NCI-H510A treated with DMSO at 0.1 percent for 48 hours (cell line): ENCODE results near the gene CDK17.
"Not testable (repeated sequence)": the region's sequence is repeated elsewhere in the genome, so short reads cannot be mapped to it uniquely, and the experiment has no call there.

Source experiments
- DNase-seq: peaks from one replicate; lab custom pipeline; 2025; lab: John Stamatoyannopoulos, UW

The CDK17 gene

DNA sequence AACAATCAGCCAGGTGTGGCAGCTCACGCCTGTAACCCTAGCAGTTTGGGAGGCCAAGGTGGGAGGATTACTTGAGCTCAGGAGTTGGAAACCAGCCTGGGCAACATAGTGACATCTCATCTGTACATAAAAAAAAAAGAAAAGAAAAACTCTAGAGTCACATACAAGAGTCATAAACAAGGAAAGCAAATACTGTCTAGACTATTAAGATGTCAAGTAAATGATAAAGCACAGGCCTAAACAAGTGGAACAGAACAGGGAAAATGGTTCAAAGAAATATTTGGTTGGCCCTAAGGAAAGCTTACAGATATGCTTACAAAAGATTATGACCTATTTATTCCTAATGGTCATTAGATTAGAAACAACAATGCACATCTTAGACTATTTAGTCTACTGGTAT is 12.3 kb downstream of the CDK17 start:
- DNase-seq: no peak

DNA sequence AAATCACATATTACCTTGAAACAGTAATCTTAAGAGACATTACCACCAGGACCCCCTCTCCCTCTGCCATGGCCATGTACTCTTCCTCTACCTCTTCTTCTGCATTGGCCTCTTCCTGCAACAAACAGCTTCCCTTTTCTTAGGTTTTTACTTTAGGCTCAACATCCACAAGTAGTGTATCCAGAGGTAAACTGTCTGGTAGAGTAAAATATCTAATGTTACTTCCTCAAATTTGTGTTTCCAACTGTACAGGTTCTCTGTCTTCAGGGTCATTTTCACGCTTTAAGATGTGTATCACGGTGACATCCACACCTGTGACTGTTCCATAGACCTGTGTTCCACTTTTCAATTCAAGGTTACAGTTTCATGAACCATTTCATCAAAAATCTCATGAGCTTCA is 13.4 kb downstream of the CDK17 start:
- DNase-seq: no peak

DNA sequence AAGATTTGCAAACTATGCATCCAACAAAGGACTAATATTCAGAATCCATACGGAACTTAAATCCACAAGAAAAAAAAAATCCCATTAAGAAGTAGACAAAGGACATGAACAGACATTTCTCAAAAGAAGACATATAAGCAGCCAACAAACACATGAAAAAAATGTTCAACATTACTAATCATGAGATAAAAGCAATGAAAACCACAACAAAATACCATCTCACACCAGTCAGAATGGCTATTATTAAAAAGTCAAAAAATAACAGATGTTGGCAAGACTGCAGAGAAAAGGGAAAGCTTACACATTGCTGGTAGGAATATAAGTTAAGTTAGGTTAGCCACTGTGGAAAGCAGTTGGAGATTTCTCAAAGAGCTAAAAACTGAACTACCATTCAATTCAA is 16.2 kb downstream of the CDK17 start:
- no peak for DNase-seq

DNA sequence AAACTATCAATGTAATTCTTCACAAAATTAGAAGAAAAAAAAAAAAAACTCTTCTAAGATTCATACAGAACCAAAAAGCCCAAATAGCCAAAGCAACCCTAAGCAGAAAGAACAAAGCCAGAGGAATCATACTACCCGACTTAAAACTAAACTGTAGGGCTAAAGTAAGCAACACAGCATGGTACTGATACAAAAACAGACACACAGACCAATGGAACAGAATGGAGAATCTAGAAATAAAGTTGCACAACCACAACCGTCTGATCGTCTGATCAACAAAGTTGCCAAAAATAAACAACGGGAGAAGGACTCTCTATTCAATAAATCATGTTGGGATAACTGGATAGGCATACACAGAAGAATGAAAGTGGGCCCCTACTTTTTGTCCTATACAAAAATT is 16.9 kb downstream of the CDK17 start:
- DNase-seq: no peak

DNA sequence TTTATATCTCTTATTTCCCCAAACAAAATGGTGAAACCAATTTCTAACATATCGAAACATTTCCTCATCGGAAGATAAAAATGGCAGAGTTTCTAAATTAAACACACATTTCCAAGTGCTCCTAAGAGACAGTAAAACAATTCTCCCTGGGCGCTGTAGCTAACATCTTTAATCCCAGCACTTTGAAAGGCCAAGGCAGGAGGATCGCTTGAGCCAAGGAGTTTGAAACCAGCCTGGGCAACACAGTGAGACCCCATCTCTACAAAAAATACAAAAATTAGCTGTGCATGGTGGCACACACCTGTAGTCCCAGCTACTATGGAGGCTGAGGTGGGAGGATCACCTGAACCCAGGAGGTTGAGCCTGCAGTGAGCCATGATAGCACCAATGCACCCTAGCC is 20.5 kb downstream of the CDK17 start:
- DNase-seq: not testable (repeated sequence)

DNA sequence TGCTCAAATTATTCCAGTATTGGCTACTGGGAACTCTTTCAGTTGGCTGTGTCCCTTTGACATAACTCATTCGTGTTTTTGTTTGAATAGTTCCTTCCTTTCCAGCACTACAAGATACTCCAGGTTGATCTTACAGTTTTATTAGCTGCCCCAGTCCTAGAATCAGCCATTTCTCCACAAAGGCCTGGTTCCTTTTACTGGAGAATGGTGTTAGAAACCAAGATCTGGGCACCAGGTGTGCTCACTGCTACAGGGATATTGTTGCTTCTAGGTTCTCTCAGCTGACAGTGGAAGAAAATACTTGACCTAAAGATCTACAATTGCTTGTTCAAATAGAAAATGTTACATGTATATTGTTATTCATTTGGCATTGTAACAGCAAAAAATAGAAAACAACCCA is 21.9 kb downstream of the CDK17 start:
- DNase-seq: no peak

DNA sequence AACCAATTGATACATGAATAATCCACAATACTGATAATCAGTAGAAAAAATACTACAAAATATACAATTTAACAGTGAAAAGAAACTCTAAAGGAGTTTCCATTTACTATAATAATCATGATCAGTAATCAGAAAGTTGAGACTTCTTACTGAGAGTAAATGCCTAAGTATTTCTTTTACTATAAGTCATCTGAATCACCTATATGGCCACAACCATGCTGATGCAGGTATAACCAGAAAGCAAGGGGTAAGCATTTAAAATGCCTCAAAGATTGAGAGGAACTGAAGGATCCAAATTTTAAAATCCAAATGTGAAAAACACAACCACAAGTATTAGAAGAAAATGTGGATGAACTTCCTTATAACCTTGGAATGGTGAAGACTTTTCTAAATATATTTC is 23.4 kb downstream of the CDK17 start:
- DNase-seq: no peak

DNA sequence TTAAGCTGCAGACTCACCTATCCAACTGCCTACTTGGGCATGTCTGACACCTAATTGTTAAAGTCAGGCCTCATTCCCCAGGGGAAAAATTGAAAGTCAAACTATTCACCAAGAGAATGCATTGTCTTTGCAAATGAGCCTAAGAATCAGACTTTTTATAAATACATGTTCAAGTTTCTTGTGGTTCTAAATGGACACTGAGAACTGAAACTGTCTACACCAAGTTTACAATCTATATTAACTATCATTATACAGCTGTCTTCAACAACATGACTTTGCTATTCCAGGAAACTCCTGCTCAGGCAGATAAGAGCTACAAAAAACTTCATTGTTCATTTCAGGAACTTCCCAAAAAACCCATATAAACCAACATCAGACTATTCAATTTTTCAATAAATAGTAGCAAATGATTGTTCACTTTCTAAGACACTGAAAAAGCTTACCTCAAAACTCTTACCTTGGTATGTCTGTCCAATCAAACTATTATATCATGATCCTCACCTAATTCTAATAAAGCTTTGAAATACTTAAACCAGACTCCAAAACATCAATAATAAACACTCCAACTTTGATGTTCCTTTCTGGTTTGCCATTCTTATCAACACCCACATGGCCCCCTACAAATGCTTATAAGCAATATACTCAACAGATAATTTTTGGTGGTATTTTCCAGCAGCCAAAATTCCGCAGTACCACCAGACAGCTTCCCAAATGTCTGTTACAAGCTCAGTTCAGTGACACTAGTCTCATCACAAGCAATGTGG is 24.2 kb downstream of the CDK17 start:
- DNase-seq: no peak

DNA sequence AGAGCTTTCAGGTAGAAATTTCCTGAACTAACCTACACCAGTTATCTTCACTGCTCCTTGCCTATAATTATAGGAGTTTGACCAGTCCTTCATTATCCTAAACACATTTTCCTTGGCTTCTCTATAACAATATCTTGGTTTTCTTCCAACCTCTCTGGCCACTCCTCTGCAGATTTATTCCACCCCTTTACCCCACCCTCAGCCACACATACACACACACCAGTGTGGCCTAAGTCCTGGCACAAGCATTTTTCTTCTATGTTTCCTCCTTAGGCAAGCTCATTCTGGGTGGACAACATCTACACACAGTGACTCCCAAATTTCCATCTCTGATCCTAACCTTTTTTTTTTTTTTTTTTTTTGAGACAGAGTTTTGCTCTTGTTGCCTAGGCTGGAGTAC is 25.1 kb downstream of the CDK17 start:
- no peak for DNase-seq

DNA sequence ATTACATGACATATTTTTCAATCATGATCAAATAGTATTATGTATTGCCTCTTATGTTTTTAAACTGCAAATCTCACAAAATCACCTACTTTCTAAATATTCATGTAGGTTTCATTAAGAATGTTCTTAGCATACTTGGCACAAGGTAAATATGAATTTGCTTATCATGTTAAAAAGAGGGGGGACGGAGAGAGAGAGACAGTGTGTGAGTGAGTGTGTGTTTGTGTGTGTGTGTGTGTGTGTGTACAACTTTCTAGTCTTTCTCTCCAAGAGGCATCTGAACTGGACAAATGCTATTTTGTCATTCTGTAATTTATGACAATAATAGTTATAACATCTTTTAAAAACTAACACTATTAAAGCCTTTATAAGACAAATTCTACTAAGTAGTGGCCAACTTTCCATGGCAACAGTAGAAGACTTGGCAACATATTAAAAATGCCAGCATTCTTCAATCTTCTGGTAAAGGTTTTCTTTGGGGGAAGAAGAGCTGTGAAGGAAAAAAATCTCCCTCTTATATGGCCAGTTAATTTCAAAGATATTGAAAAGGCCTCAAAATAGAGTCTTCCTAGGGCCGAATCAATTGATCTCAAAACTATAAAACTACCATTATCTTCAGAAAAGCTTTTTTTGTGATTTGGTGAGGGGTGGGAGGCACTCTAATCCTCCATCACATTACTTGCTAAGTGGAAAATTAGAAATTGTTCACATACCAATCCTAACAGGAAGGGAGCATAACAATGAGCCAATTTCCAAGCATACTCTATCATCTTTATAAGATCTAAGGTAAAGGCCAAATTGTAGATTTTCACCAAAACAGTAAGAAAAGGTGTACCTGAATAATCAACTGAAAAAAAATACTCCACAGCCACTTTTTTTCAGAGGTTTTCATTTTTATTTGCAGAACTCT is 28.2 kb downstream of the CDK17 start:
- DNase-seq: no peak

DNA sequence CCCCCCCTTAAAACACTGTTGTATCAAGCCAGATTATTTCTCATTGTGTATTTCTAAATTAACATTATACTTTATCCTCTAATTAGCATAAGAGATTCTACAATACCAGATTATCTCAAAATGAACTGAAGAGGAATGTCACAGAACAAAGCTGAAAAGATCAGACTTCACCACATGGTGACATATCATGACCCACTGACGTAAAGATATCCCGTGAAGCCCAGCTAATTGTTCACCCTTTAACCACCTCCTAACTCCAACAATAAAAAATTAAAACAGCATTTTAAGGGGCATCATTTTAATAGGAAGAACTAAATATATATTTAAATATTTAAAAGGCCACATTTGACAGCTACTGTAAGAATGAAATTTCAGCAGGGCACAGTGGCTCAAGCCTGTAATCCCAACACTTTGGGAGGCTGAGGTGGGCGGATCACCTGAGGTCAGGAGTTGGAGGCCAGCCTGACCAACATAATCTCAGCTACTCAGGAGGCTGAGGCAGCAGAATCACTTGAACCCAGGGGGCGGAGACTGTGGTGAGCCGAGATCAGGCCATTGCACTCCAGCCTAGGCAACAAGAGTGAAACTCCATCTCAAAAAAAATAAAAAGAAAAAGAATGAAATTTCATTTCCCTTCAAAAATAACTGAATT is 29.0 kb downstream of the CDK17 start:
- DNase-seq: no peak

DNA sequence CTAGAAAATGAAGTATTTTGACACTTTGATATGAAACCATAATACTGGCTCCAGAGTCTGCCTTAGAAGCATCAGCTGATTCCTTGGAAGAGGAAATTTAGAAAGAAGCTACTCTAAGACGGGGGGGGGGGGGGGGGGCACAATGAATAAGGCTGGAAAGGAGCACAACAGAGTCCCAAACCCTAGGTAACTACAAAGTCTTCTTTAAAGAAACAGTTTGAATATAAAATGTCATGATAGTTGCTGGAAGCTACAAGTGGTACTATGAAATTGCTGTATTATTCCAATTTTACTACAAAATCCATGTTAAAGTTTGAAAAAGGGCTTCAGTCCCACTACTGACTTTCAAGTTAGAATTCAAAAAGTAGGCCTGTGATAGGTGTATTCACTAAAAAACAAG is 31.6 kb downstream of the CDK17 start:
- no peak for DNase-seq

DNA sequence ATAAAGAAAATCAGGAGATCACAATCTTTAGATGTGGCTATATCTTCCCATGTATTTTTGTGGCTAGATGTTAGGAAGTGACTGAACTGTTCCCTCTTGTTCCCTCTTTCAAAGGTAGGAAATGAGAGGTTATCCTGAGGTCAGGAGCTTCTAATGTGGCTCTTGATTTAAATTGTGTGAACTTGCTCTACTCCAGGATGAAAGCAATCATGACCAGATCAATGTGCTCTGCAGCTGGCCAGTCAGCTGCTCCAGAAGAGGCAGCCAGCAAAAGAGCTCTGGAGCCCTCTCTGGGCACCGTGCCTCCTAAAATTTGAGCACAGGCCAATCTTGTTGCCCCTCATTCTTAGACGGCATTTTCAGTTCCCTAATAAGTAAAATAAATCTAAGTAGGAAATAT is 32.0 kb downstream of the CDK17 start:
- peak; percentile 74 for DNase-seq

DNA sequence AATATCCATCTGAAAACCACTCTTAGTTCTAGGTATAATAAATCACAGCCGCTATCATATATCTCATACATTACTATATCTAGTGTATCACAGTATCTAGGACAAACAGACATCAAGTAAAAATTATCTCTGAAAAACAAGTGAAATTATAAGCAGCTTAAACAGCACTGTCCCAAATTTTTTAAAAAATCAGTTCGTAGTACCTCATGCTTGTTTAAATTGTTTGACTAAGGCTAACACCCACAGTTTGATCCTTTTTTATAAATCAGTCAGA is 33.9 kb downstream of the CDK17 start:
- DNase-seq: no peak

DNA sequence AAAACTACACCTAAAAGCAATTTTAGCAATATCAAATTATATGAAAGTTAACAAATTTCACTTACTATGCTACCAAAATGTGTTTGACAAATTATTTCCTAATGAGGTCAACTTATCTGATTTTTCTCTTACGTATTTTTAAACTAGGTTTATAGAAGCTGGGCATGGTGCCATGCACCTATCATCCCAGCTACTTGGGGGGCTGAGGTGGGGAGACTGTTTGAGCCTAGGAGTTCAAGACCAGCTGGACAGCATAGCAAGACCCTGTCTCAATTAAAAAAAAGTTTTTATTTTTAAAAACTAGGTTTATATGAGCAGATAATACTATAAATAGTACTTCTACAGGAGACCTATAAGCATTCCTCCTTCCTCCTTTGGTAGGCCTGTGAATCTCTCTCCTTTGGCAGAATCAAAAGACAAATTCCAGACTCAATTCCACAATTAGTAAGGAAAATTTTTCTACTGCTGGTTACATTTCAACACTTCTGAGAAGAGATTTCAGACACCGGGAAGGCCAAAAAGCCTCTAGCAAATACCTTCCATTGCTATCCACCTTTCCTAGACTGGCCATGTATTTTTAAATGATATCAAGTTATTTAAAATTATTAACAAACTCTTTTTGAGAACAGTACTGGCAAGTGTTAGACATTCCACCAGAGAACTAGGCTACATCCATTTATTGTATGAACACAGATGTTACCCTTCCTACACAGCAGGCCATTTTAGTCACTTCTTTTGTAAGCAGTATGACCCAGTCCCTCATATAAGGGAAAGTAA is 34.4 kb downstream of the CDK17 start:
- DNase-seq: no peak

DNA sequence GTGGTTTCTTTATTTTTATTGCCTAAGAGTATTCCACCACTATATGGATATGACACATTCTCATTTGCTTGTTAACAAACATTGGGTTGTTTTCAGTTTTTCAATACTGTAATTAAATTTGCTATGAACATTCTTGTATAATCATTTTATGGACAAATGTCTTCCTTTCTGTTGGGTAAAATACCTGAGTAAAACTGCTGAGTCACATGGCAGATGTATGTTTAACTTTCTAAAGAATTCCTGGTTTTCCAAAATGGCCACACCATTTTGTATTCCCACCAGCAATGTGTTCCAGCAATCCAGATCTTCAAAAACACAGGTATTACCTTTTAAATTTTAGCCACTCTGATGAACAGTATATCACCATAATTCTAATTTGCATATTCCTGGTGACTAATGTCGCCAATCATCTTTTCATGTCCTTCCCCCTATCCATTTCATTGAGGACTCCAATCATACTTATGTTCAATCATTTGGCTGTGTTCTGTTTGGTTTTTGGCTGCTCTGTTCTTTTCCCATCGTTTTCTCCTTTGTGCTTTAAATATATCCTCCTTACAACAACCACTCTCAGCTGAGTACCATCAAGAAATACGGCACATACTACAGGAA is 36.0 kb downstream of the CDK17 start:
- DNase-seq: peak; percentile 23

DNA sequence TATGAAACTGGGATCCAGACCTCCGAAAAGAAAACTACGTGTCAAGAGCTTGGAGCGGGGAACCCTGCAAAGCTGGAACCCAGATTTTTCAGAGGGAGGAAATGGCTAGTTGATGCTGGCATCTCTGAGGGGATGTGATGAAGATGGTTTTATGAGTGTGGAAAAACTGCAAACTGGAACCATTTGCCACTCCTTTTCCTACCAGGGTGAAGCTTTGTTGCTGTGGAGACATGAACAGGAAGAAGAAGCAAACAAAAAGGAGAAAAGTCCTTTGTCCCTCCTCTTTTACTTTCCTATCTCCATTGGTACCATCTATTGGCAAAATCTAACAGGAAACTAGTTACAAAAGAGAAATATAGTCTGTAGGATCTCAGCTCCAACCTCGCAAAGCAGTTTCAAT is 39.2 kb downstream of the CDK17 start:
- DNase-seq: no peak

DNA sequence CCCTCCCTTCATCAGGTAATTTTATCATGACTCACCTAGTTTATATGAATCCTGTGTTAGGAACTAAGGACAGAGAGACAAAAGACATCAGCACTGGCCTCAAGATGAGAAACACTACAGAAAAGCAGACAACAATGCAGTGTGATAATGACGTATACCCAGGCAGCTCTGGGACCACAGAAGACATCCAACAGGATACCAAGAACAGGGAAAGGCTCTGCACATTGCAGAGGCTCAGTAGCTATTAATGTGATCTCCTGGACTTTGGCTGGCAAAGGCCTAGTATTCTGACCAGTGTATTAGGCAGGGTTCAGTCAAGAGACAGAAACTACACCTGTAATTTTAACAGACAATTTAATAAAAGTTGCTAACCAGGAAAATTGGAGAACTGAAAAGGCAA is 39.7 kb downstream of the CDK17 start:
- DNase-seq: no peak

DNA sequence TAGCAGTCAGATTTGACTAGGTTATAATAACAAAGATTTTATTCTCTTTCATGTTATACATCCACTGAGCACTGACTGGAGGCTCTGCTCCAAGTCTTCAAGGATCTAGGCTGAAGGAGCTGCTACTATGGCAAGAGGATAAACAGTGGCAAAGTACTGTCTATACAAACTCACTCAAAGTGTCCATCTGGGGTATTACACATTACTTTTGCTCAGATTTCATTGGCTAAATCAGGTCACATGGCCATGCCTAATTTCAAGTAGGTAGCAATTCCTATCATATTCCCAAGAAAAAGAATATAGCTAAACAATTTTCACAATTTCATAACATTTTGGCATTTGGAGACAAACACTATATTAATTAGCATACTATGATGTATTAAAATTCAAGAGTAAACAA is 40.9 kb downstream of the CDK17 start:
- DNase-seq: no peak

DNA sequence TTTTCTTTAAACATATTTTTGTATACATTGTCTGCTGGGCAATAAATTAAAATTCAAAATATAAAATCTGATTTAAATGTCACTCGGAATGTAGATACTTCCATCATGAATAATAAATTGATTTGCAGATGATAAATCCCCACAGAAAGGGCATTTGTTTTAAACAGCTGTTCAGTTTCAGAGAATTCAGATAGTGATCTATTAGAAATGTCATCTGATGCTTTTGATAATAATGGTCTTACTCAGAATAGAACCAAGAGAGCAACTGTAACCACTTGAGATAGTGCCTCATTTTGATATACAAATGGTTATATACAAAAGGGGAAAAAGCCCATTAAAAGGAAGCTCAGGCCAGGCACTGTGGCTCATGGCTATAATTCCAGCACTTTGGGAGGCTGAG is 43.4 kb downstream of the CDK17 start:
- no peak for DNase-seq

DNA sequence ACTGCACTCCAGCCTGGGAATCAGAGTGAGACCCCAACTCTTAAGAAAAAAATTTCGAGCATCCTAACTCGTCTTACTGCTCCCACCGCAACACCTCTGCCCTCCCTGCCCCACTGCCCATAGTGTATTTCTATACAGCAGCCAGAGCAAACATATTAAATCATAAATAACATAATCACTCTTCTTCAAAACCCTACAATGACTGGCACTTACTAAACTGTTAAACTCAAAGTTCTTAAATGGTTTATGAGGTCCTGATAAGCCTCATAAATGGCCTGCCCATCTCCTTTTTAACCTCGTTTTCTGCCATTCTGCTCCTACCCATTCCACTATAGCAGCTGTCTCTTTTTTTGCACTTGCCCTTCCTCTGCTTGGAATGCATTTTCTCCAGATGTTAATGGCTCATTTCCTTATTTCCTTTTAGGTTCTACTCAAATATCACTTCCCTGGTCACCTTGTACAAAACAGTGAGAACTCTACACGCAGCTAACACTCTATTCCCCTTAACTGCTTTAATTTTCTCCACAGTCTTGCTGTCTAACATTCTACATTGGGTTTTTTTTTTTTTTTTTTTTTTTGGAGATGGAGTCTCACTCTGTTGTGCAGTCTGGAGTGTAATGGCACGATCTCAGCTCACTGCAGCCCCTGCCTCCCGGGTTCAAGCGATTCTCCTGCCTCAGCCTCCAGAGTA is 45.2 kb downstream of the CDK17 start:
- no peak for DNase-seq
